Natural killer cell (primary cell): Measurements from ENCODE around the gene TMEM132D. TPM values are rescaled to one million over a fixed set of nuclear protein-coding genes. Genes with fewer than 3 reads are reported as not detected.

Experiments
- ATAC-seq, 3 donors: fragments of 150-1000 bp in 2 of 3; fragments of 200-7000 bp in 1 of 3; cut with Tn5 transposase; 1 replicate in 1 of 3; 2 replicates in 2 of 3; pipeline ENCODE4 v1.10.0; 2021; ENCODE audit warnings: mild to moderate bottlenecking in 2 of 3, moderate library complexity in 2 of 3
- DNase-seq, 2 donors: peaks; one replicate each; pipeline versions ENCODE4 v3.0.0 to v3.0.0-alpha.2; 2013 to 2021; ENCODE audit warnings: mixed read lengths in 1 of 2
- H3K27ac ChIP-seq: one replicate; pipeline ENCODE4 v1.5.1; 2013; ENCODE audit warnings: mild to moderate bottlenecking, low read length
- H3K27me3 ChIP-seq: one replicate; pipeline ENCODE4 v1.6.1; 2013; ENCODE audit warnings: low read length; ENCODE audit not compliant: control insufficient read depth, insufficient read depth
- H3K36me3 ChIP-seq: one replicate; pipeline ENCODE4 v1.6.1; 2013; ENCODE audit warnings: low read length; ENCODE audit not compliant: control insufficient read depth, insufficient read depth
- H3K4me1 ChIP-seq: one replicate; pipeline ENCODE4 v1.6.1; 2013; ENCODE audit warnings: low read length; ENCODE audit not compliant: control insufficient read depth, insufficient read depth
- H3K4me3 ChIP-seq: one replicate; pipeline ENCODE4 v1.5.1; 2013; ENCODE audit warnings: low read length
- H3K9me3 ChIP-seq: one replicate; pipeline ENCODE4 v1.6.1; 2013; ENCODE audit warnings: low read length; ENCODE audit not compliant: control insufficient read depth, insufficient read depth
- H3K27ac Mint-ChIP-seq, 2 donors: one replicate each; pipeline ENCODE4 v1.8.0; 2022; ENCODE audit warnings: mild to moderate bottlenecking in 2 of 2, mixed read lengths in 2 of 2, moderate library complexity in 1 of 2
- H3K27me3 Mint-ChIP-seq, 2 donors: one replicate each; pipeline ENCODE4 v1.8.0; 2022; ENCODE audit warnings: low read depth in 2 of 2, mixed read lengths in 2 of 2
- H3K36me3 Mint-ChIP-seq: one replicate; pipeline ENCODE4 v1.8.0; 2022; ENCODE audit warnings: mixed read lengths
- H3K4me1 Mint-ChIP-seq, 2 donors: one replicate each; pipeline ENCODE4 v1.8.0; 2022; ENCODE audit warnings: mixed read lengths in 2 of 2
- H3K4me3 Mint-ChIP-seq: one replicate; pipeline ENCODE4 v1.8.0; 2022; ENCODE audit warnings: mild to moderate bottlenecking, moderate library complexity, mixed read lengths
- H3K9me3 Mint-ChIP-seq, 2 donors: one replicate each; pipeline ENCODE4 v1.8.0; 2022; ENCODE audit warnings: mixed read lengths in 2 of 2
- WGBS: methylation state at CpG from one replicate; pipeline ENCODE4 v1.1.7; 2013; ENCODE audit warnings: missing lambda C conversion rate; ENCODE audit not compliant: insufficient coverage; 5-methylcytosine and 5-hydroxymethylcytosine counted together
- intact Hi-C: fragments of 100-400 bp; cut with micrococcal nuclease; formaldehyde crosslinking; loops from one replicate; pipeline ENCODE4 v1.14.2; 2022
- total RNA-seq, 4 donors: library from RNA; stranded (reverse); fragments of 120-200 nt in 1 of 4; gene quantifications; one replicate each; pipeline versions ENCODE4 v1.2.3 to v1.2.4, GENCODE V29; 2013 to 2022
- TF ChIP-seq, protein P1 (sequence below): fragments of 200-600 bp; IDR thresholded peaks from one replicate; pipeline ENCODE4 v1.8.0; 2022; ENCODE audit warnings: antibody characterized with exemption

The TMEM132D gene
- total RNA-seq, 3 donors from 2014 or later (not counting 1 experiment from before 2014, with no cell fraction given): not detected

DNA sequence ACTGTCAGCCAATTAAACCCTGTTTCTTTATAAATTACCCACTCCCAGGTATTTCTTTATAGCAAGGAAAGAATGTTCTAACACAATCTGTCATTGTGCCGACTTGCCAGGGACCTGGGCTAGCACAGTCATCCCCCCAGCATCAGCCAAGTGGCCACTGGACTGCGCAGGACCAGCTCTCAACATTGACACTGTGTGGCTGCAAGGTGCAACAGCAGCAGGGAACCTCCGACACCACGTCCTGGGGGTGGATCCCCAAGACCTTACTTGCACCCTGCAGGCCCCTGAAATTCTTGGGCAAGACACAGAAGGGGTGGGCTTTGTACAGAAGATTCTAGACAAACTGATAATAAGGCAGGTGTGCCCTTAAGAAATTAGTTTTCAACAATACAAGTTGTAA lies 741.0 kb downstream of the TMEM132D start:
- TF ChIP-seq, protein P1, sequence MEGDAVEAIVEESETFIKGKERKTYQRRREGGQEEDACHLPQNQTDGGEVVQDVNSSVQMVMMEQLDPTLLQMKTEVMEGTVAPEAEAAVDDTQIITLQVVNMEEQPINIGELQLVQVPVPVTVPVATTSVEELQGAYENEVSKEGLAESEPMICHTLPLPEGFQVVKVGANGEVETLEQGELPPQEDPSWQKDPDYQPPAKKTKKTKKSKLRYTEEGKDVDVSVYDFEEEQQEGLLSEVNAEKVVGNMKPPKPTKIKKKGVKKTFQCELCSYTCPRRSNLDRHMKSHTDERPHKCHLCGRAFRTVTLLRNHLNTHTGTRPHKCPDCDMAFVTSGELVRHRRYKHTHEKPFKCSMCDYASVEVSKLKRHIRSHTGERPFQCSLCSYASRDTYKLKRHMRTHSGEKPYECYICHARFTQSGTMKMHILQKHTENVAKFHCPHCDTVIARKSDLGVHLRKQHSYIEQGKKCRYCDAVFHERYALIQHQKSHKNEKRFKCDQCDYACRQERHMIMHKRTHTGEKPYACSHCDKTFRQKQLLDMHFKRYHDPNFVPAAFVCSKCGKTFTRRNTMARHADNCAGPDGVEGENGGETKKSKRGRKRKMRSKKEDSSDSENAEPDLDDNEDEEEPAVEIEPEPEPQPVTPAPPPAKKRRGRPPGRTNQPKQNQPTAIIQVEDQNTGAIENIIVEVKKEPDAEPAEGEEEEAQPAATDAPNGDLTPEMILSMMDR: no peak
- ATAC-seq: no peak
- no peak overlapping the region for H3K27ac ChIP-seq
- 88% methylated on average over 4 of the region's 4 CpGs for WGBS
- H3K36me3 ChIP-seq: no peaks in the 10 kb centered on the region
- no peaks in the 10 kb centered on the region for H3K4me1 Mint-ChIP-seq
- H3K27me3 Mint-ChIP-seq: peaks cover 13 to 27% of the 10 kb centered on the region in 2 donors
- H3K9me3 ChIP-seq: peaks cover 5% of the 10 kb centered on the region
- no peaks in the 10 kb centered on the region for H3K36me3 Mint-ChIP-seq
- intact Hi-C loops: no loop called here
- no peak for DNase-seq
- no peak overlapping the region for H3K27ac Mint-ChIP-seq
- no peaks in the 10 kb centered on the region for H3K4me1 ChIP-seq
- H3K4me3 Mint-ChIP-seq: no peak overlapping the region
- H3K4me3 ChIP-seq: no peak overlapping the region
- no peaks in the 10 kb centered on the region for H3K27me3 ChIP-seq
- H3K9me3 Mint-ChIP-seq: peaks cover 2% of the 10 kb centered on the region in 2 donors

DNA sequence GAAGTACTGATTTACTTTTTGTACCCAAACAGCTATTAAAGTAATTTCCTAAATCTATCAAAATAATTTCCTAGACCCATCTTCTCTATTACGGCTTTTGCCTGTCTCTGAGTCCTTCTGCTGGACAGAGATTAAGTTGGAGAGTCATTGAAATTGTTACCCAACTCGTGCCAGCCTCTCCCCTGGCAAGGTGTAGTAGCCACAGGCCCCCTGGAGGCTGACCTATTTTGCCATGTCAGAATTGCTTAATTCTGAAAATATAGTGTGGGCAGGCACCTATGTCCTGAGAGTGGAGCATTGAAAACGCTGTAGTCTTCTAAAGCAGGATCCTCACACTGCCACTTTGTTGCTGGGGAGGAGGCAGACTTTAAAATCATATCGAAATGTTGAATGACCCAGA lies 742.3 kb downstream of the TMEM132D start:
- no peaks in the 10 kb centered on the region for H3K27me3 ChIP-seq
- Mint-ChIP-seq H3K36me3 (no peaks in the 10 kb centered on the region), H3K4me1 (no peaks in the 10 kb centered on the region), H3K27me3 (peaks cover 14 to 29% of the 10 kb centered on the region in 2 donors), H3K27ac (no peak overlapping the region), H3K9me3 (peaks cover 2% of the 10 kb centered on the region in 2 donors), H3K4me3 (no peak overlapping the region)
- 54% methylated on average over 4 of the region's 4 CpGs for WGBS
- no peak overlapping the region for H3K27ac ChIP-seq
- no peak for ATAC-seq
- intact Hi-C loops: no loop called here
- peaks cover 5% of the 10 kb centered on the region for H3K9me3 ChIP-seq
- TF ChIP-seq, protein P1: no peak
- H3K4me3 ChIP-seq: no peak overlapping the region
- no peaks in the 10 kb centered on the region for H3K36me3 ChIP-seq
- no peaks in the 10 kb centered on the region for H3K4me1 ChIP-seq
- no peak for DNase-seq

DNA sequence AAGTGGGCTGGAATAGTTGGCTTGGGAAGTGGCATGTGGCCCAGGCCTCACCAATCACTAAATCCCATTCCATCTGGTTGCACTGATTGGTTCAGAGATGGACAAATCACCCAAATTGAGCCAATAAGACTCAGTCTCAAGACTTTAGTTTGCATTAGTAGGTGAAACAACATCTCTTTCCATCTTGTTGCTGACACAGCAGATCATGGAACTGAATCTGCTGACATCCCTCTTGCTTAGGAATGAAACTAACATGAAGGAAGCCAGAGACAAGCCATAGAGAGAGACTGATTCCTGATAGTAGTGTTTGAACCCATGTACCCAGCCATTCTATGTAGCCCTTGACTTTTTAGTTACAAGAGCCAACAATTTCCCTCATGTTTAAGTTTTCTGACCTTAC lies 743.5 kb downstream of the TMEM132D start:
- H3K27me3 Mint-ChIP-seq: peaks cover 14 to 29% of the 10 kb centered on the region in 2 donors
- peaks cover 2% of the 10 kb centered on the region in 2 donors for H3K9me3 Mint-ChIP-seq
- H3K4me3 ChIP-seq: no peak overlapping the region

More for the DNA sequence above, 743.5 kb downstream of the TMEM132D start:
- Histone ChIP-seq H3K9me3 (peaks cover 5% of the 10 kb centered on the region), H3K36me3 (no peaks in the 10 kb centered on the region), H3K4me1 (no peaks in the 10 kb centered on the region), H3K27ac (no peak overlapping the region), H3K27me3 (no peaks in the 10 kb centered on the region)
- Mint-ChIP-seq H3K4me1 (no peaks in the 10 kb centered on the region), H3K36me3 (no peaks in the 10 kb centered on the region), H3K4me3 (no peak overlapping the region), H3K27ac (no peak overlapping the region)
- ATAC-seq: no peak
- intact Hi-C loops: no loop called here
- TF ChIP-seq, protein P1: no peak
- DNase-seq: no peak
